HG02588 (cell line): ENCODE data around the gene CNPY1.

Experiments
- ATAC-seq: cut with Tn5 transposase; IDR thresholded peaks from one replicate; pipeline ENCODE4 v1.9.1; 2021; ENCODE audit warnings: mild to moderate bottlenecking, moderate library complexity; ENCODE audit not compliant: unreplicated experiment

CNPY1 gene

DNA sequence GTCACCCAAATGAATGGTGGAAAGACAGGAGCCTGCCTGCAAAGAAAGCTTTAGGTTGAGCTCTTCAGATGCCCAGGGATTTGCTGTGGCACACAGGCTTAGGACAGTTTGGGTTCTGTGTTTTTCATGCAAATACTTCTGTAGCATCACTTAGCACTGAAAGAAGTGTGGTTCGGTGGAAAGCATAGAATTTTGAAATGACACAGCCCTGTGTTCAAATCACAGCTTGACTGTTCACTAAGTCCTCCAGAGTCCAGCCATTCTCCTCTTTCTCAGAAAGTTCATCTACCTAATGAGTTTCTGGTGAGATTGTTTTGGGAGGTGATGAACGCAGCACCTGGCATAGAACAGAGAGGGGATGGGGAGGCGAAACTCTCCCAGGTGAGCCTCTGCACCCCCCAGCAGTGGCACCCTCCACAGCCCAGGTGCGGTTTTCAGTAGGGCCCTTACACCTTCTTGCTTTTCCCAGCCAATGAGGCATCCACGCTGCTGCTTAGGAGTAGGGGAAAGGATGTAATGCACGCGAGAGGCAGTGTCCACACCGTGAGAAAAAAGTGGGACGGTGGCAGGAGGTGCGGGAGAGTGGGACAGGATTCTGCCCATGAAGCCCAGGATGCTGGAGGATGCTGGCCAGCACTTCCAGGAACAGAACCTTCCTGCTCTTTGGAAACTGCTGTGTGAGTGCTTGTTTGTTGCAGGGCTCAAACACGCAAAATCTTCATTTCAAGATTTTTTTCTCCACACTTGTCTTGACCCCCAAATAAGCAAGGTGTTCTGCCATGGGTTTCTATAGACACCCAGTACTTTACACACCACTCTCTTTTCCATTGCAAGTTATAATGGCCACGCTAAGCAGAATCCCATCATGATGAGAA is 76.8 kb downstream of the CNPY1 start:
- no peak for ATAC-seq

GRCh38 chr7:155468785-155469148 is 77.6 kb downstream of the CNPY1 start:
- ATAC-seq: no peak

DNA sequence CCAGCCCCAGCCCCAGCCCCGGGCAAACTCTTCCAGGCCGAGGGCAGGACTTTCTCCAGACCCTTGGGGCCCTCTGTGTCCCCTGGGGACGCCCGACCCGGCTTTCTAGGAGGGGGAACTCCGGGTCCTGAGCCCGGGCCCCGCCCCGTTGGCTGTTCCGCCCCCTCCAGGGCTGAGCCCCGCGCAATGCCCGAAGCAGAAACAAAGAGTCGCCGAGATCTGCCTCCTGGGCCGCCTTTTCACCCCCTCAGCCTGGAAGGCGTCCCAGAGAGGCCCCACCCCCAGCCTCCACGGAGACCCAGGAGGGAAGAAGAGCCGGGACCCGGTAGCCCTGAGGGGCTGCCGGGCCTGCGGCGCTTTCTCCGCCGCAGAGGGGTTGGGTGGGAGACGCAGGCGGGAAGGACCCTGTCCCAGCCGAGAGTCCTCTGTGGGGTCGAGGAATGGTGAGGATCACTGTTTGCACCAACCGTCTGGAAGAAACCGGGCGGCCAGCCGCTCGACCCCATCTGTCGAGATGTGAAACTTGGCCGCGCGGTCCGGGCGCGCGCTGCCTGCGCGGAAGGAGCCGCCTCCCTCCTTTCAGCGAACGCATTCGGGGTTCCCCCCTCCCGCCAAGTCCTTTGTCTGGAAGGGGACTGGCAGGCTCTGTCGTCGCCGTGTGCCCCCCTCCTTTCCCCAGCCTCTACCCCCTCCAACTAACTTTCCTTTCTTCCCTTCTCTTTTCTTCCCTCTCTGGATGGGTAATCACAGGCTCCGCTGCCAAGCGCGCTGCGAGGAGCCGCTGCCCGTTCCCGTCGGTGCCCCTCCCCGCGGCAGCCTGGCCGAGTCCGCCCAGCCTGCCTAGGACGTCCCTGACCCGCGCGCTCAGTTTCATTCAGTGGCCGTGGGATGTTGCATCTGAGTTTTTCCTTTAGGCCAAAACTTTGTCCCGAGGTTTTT is 78.2 kb downstream of the CNPY1 start:
- ATAC-seq: no peak

DNA sequence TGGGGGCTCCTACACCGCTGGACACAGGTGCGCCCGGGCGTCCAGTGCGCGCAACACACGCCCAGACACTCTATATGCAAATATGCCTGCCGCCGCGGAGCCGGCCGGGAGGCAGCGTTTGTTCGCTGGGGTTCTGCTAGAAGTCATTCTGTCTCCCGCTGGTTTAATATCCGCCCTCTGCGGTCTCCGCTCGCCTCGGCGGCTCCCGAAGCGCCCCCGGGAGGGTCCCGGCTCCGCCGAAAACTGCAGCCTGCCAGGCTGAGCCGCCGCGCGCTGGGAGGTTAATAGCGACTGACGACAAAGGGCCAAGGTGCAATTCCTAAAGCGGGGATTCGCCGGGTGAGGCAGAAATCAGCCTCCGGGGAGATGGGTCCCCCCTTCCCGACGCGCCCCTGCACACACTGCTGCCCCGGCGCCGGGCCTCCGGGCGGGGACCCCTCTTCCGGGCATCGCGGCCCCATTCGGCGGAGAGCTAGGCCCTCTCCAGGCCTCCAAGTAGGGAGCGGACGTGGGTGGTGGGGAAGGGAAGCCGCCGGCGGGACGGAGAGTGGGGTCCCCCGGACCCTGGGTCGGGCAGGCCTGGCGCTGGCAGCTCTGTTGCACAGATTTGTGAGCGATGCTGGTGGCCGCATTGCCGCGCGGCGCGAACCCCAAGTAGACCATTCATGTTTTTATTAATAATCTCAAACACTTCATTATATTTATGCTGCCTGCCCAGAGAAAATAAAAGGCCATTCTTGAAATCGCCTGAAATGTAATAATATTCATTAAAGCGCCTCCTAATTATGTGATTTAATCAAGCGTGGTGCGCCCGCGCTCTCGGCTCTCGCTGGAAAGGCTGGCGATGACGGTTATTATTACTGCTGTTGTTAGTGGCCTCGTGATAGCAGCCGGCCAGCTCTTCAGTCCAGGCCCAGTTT is 79.3 kb downstream of the CNPY1 start:
- no peak for ATAC-seq

GRCh38 chr7:155466142-155466813 is 80.1 kb downstream of the CNPY1 start:
- no peak for ATAC-seq

GRCh38 chr7:155465761-155466141 is 80.6 kb downstream of the CNPY1 start:
- ATAC-seq: no peak

DNA sequence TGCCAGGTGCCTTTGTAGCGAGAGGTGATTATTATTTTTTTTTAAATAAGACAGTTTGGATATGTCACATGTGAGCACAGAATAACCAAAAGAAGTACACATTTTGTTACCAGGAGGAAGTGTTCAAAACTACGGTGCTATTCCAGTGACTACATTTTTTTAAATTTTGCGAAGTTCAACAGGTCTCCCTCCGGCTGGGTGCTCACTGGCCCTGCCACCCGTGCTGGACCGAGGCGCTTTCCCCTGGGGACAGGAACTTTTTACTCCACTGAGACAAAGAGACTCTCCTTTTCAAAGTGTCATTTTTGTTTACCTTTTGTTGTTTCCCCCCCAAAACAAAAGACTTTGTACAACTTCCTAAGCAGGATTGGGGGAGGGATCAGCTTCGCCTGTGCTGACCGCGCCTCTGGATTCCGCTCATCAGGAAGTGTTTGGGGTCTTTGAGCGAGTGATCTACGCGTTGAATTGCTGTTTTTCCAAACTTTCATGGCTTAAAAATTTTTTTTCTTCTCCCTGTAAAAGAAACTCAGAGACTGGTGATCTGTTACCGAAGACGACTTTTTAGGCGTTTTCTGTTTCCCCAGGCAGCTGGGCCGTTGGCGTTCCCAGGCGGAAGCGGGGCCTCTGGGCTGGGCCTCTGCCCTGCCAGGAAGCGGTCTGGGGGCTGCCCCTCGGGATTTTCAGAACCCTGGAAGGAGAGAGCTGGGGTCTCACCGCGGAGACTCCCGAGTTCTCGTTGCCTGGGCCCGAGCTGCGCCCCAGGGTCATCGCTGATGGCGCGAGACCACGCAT is 81.2 kb downstream of the CNPY1 start:
- ATAC-seq: no peak

DNA sequence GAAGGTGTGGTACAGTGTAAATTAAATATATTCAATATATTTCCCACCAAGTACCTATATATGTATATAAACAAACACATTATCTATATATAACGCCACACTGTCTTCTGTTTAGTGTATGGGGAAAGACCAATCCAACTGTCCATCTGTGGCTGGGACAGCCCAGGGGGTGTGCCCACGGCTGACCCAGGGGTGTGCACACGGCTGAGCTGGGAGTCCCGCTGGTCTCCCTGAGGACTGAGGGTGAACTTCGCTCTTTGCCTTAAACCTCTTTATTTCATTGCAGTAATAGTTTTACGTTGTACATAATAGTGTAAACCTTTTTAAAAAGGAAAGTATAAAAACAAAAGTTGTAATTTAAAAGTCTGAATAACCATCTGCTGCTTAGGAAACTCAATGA is 82.2 kb downstream of the CNPY1 start:
- ATAC-seq: no peak

- ATAC-seq: no peak
These were observed 83.1 kb downstream of the CNPY1 start for GRCh38 chr7:155463114-155463811.

GRCh38 chr7:155462163-155462735 is 84.1 kb downstream of the CNPY1 start:
- ATAC-seq: no peak

- ATAC-seq: no peak
These were observed 84.7 kb downstream of the CNPY1 start for GRCh38 chr7:155461631-155462030.

DNA sequence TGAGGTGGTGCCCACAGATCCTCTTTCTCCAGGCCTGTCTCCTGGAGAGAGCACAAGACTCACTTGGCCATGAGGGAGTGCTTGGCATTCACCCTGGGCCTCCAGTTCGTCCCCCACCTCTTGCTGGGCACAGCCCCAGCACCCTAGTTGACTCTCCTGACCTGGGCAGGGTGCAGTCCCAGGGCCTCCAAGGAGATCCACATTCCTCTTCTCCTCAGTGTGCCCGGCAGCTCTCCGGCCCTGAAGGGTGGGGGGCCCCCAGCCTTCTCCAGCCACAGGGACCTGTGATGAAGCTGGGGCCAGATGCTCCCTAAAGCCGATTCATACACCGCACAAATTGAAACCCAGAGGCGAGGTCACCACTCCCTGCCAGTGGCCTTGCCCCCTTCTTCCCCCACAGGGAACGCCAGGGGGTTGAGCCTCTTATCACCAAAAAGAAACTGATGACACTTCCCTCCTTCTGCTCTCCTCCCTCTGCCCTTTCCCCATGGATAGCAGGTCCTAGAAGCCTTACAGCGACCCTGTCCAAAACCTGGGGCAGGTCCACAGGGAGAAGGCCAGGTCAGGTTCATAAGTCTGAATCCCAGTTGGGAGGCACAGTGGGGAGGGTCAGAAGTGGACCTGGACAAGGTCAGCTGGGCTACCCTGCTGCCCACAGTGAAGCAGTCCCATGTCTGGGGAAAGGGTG is 85.3 kb downstream of the CNPY1 start:
- ATAC-seq: no peak

- ATAC-seq: no peak
These were observed 86.5 kb downstream of the CNPY1 start for GRCh38 chr7:155459700-155460461.

GRCh38 chr7:155458878-155459699 is 87.3 kb downstream of the CNPY1 start:
- no peak for ATAC-seq

DNA sequence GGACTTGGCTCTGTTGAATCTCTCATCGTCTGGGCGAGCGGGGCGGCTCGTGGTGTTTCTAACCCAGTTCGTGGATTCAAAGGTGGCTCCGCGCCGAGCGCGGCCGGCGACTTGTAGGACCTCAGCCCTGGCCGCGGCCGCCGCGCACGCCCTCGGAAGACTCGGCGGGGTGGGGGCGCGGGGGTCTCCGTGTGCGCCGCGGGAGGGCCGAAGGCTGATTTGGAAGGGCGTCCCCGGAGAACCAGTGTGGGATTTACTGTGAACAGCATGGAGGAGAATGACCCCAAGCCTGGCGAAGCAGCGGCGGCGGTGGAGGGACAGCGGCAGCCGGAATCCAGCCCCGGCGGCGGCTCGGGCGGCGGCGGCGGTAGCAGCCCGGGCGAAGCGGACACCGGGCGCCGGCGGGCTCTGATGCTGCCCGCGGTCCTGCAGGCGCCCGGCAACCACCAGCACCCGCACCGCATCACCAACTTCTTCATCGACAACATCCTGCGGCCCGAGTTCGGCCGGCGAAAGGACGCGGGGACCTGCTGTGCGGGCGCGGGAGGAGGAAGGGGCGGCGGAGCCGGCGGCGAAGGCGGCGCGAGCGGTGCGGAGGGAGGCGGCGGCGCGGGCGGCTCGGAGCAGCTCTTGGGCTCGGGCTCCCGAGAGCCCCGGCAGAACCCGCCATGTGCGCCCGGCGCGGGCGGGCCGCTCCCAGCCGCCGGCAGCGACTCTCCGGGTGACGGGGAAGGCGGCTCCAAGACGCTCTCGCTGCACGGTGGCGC is 88.1 kb downstream of the CNPY1 start, which contains the start of gene EN2:
TSS of gene EN2 (plus strand) at position 19 of the 767 bp plus-strand sequence. CDS start at position 268, 249 bp downstream.
- no peak for ATAC-seq
